RWPE1 (cell line): ENCODE data around the gene NANOS3.

Source experiments
- CTCF ChIA-PET: fragments of 350-600 bp; sonication (Branson Sonifier 250); formaldehyde crosslinking; extraction: SDS; loops from one replicate; lab custom pipeline; 2021; lab: Yijun Ruan, JAX
- POLR2A ChIA-PET: fragments of 400-600 bp; formaldehyde crosslinking; extraction: SDS; loops from one replicate; lab custom pipeline; 2020; ENCODE audit warnings: antibody characterized with exemption; ENCODE audit not compliant: low non-redundant PET; lab: Yijun Ruan, JAX
- DNase-seq: peaks from one replicate; pipeline ENCODE4 v3.0.0; 2012; ENCODE audit warnings: low spot score
- H3K27ac ChIP-seq: fragments of 450-650 bp; 2 replicates; pipeline ENCODE4 v1.5.1; 2017
- TF ChIP-seq, protein P1 (sequence below): fragments of 450-650 bp; conservative IDR thresholded peaks from 2 replicates; pipeline ENCODE4 v1.5.1; 2017; ENCODE audit warnings: low read depth, mild to moderate bottlenecking

NANOS3 gene

DNA sequence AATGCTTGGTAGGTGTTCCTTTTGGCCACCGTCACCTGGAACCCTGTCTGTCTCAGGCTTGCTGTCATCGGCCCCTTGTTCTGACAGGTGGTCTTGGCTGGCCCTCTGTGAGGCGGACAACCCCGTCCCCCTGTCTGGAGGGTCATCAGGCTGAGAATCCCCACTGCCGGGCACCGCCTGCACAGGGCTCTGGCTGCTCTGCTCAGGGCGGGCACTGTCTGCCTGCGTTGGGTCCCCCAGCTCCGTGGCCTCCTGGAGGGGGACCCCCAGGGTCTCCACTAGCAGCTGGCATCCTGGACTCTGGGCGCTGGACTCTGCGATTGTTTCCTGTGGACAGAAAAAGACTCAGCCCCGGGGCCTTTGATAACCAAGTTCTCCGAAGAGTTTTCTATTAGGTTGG, 13.2 kb downstream of the NANOS3 start:
- no peak for DNase-seq
- peak overlapping the region; percentile 96 for H3K27ac ChIP-seq
- TF ChIP-seq, protein P1, sequence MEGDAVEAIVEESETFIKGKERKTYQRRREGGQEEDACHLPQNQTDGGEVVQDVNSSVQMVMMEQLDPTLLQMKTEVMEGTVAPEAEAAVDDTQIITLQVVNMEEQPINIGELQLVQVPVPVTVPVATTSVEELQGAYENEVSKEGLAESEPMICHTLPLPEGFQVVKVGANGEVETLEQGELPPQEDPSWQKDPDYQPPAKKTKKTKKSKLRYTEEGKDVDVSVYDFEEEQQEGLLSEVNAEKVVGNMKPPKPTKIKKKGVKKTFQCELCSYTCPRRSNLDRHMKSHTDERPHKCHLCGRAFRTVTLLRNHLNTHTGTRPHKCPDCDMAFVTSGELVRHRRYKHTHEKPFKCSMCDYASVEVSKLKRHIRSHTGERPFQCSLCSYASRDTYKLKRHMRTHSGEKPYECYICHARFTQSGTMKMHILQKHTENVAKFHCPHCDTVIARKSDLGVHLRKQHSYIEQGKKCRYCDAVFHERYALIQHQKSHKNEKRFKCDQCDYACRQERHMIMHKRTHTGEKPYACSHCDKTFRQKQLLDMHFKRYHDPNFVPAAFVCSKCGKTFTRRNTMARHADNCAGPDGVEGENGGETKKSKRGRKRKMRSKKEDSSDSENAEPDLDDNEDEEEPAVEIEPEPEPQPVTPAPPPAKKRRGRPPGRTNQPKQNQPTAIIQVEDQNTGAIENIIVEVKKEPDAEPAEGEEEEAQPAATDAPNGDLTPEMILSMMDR: no peak
- POLR2A ChIA-PET: no interaction called here
- CTCF ChIA-PET: no interaction called here

GRCh38 chr19:13892870-13893269, 15.9 kb downstream of the NANOS3 start:
- POLR2A ChIA-PET: no interaction called here
- H3K27ac ChIP-seq: peak overlapping the region; percentile 31
- CTCF ChIA-PET: no interaction called here
- no peak for DNase-seq
- TF ChIP-seq, protein P1: no peak

DNA sequence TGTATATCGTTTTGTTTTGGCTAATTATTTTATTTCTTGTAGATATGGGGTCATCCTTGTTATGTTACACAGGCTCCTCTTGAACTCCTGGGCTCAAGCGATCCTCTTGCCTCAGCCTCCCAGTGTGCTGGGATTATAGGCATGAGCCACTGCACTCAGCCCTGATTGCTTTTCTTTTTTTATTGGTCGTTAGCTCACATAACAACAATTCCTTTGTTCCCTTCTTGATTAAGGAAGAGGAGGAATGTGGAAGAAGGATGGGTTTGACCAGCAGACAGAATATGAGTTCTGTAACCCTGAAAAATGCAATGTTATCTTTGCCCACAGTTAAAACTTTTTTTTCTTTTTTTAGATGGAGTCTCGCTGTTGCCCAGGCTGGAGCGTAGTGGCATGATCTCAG, 17.6 kb downstream of the NANOS3 start:
- H3K27ac ChIP-seq: no peak overlapping the region
- TF ChIP-seq, protein P1: no peak
- POLR2A ChIA-PET: no interaction called here
- no peak for DNase-seq
- CTCF ChIA-PET: no interaction called here

GRCh38 chr19:13896227-13896626, 19.3 kb downstream of the NANOS3 start:
- CTCF ChIA-PET: no interaction called here
- no peak overlapping the region for H3K27ac ChIP-seq
- POLR2A ChIA-PET: no interaction called here
- TF ChIP-seq, protein P1: no peak
- DNase-seq: no peak

DNA sequence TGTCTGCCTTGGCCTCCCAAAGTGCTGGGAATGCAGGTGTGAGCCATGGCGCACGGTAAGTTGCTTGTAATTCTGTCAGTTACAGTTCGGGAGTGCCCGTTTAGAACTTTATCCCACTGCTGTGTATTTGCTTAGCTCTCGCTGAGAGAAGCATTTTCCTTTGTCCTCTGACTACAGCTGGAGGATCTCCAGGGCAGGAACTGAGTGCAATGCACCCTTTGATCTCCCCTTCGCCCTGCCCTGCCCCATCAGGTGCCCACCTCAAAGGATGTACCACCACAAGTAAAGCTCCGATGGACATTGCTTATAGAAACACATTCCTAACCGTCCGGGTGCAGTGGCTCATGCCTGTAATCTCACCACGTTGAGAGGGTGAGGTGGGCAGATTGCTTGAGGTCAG, 22.5 kb downstream of the NANOS3 start:
- POLR2A ChIA-PET: no interaction called here
- CTCF ChIA-PET: interaction anchor here (0.6 to 0.8 kb wide), 3 partner anchors 18 to 501 kb away, joined by 3 to 8 read pairs (median 3); no protein-coding TSS in a partner anchor
- TF ChIP-seq, protein P1: no peak
- no peak for DNase-seq
- no peak overlapping the region for H3K27ac ChIP-seq

DNA sequence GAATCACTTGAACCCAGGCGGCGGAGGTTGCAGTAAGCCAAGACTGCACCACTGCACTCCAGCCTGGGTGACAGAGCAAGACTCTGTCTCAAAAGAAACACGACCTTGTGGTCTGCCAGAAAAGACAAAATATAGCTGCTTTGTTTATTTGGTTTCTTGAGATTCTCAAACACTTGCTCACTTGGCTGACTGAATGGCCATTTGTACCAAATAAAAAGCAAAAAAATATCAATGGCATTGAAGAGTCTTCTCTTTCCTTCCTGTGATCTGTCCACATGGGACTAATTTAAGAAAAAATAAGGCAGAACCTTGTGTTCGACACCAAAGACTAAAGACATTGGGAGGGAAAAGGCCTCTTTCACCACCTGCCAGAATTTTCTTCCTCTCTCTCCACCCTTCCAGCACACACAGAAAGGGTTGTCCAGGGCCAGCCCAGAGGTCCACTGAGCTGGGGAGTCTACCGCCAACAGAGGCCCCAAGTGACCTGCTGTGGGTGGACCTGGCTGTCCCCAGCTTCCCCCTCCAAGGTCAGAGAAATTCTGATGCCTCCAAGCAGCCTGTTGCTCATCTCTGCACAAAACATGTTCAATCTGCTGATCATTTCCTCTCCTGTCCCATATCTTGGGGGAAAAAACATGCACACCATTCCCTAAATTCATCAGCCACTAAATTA, 23.1 kb downstream of the NANOS3 start:
- peak overlapping the region; percentile 36; the same call in 1 of the 2 replicates for H3K27ac ChIP-seq
- TF ChIP-seq, protein P1: no peak
- CTCF ChIA-PET: interaction anchor here (0.6 to 0.8 kb wide), 2 partner anchors 12 to 19 kb away, joined by 3 to 5 read pairs; no protein-coding TSS in a partner anchor
- no peak for DNase-seq
- POLR2A ChIA-PET: interaction anchor here (0.6 kb wide), 1 partner anchor 109 kb away, joined by 3 read pairs; no protein-coding TSS in a partner anchor
